IMR-90 (cell line): Measurements from ENCODE around the gene SLC46A3. TPM values are rescaled to one million over a fixed set of nuclear protein-coding genes. Genes with fewer than 3 reads are reported as not detected.

Source experiments
- ATAC-seq: fragments of 200-7000 bp; cut with Tn5 transposase; 2 replicates; pipeline ENCODE4 v1.9.1; 2020; ENCODE audit warnings: low read depth, mild to moderate bottlenecking, moderate library complexity
- BruUV-seq: library from RNA; stranded (reverse); fragments of 400-500 nt; replicated peaks from 2 replicates; lab custom pipeline; 2021; lab: Mats Ljungman, UMichigan
- CTCF ChIA-PET: fragments of 300-600 bp; formaldehyde crosslinking; extraction: SDS; loops from one replicate; lab custom pipeline; 2021; ENCODE audit warnings: antibody characterized with exemption; lab: Yijun Ruan, JAX
- POLR2A ChIA-PET: fragments of 300-600 bp; sonication (Branson Sonifier 250); formaldehyde crosslinking; loops from one replicate; lab custom pipeline; 2022; ENCODE audit warnings: antibody characterized with exemption; ENCODE audit not compliant: unreplicated experiment; lab: Charles Lee
- DNase-seq: peaks from one replicate; pipeline ENCODE4 v3.0.0; 2013
- H2AFZ ChIP-seq: replicated peaks from 2 replicates; pipeline ENCODE3; 2013; ENCODE audit warnings: low read length, mild to moderate bottlenecking; ENCODE audit not compliant: poor library complexity
- H2AK5ac ChIP-seq: 2 replicates; pipeline ENCODE4 v1.6.1; 2013; ENCODE audit warnings: low read depth, low read length, inconsistent platforms
- H2AK9ac ChIP-seq: replicated peaks from 2 replicates; pipeline ENCODE3; 2013; ENCODE audit warnings: mild to moderate bottlenecking, low read depth, low read length, moderate library complexity; ENCODE audit not compliant: poor library complexity
- H2BK120ac ChIP-seq: 2 replicates; pipeline ENCODE4 v1.6.1; 2013; ENCODE audit warnings: low read depth, low read length, inconsistent platforms
- H2BK15ac ChIP-seq: 3 replicates; pipeline ENCODE4 v1.6.1; 2013; ENCODE audit warnings: low read depth, low read length, inconsistent platforms
- H2BK20ac ChIP-seq: 2 replicates; pipeline ENCODE4 v1.6.1; 2013; ENCODE audit warnings: low read depth, mild to moderate bottlenecking, inconsistent platforms, low read length, moderate library complexity
- H2BK5ac ChIP-seq: 2 replicates; pipeline ENCODE4 v1.6.1; 2013; ENCODE audit warnings: mild to moderate bottlenecking, low read depth, low read length, inconsistent platforms; ENCODE audit not compliant: poor library complexity, severe bottlenecking
- H3K14ac ChIP-seq: replicated peaks from 2 replicates; pipeline ENCODE4 v1.6.1; 2013; ENCODE audit warnings: low read depth, low read length, inconsistent platforms
- H3K18ac ChIP-seq: 2 replicates; pipeline ENCODE4 v1.6.1; 2013; ENCODE audit warnings: low read depth, low read length, control low read depth
- H3K23ac ChIP-seq: 2 replicates; pipeline ENCODE4 v1.6.1; 2013; ENCODE audit warnings: low read depth, low read length, inconsistent platforms
- H3K27ac ChIP-seq: 2 replicates; pipeline ENCODE4 v1.5.1; 2013; ENCODE audit warnings: mild to moderate bottlenecking, control low read depth, low read length; ENCODE audit not compliant: insufficient read depth
- H3K27me3 ChIP-seq: 2 replicates; pipeline ENCODE4 v1.6.1; 2013; ENCODE audit warnings: low read length; ENCODE audit not compliant: control insufficient read depth, insufficient read depth
- H3K36me3 ChIP-seq: 2 replicates; pipeline ENCODE4 v1.6.1; 2013; ENCODE audit warnings: low read length, mixed read lengths; ENCODE audit not compliant: control insufficient read depth, insufficient read depth
- H3K4ac ChIP-seq: 2 replicates; pipeline ENCODE4 v1.6.1; 2013; ENCODE audit warnings: low read depth, low read length, inconsistent platforms
- H3K4me1 ChIP-seq: 2 replicates; pipeline ENCODE4 v1.6.1; 2013; ENCODE audit warnings: low read length, mixed read lengths; ENCODE audit not compliant: control insufficient read depth, insufficient read depth
- H3K4me2 ChIP-seq: 2 replicates; pipeline ENCODE4 v1.6.1; 2013; ENCODE audit warnings: low read depth, mild to moderate bottlenecking, control low read depth, low read length, moderate library complexity
- H3K4me3 ChIP-seq: 2 replicates; pipeline ENCODE4 v1.5.1; 2013; ENCODE audit warnings: low read depth, mild to moderate bottlenecking, control low read depth, low read length, moderate library complexity; ENCODE audit not compliant: insufficient read depth
- H3K56ac ChIP-seq: 2 replicates; pipeline ENCODE4 v1.6.1; 2013; ENCODE audit warnings: low read length, inconsistent platforms; ENCODE audit not compliant: insufficient read depth; ENCODE audit errors: extremely low read depth
- H3K79me1 ChIP-seq, 2 experiments: 2 replicates each; pipeline ENCODE4 v1.6.1; 2013; ENCODE audit warnings: low read length in 2 of 2, inconsistent platforms in 1 of 2, low read depth in 1 of 2
- H3K9ac ChIP-seq: 2 replicates; pipeline ENCODE4 v1.6.1; 2013; ENCODE audit warnings: low read depth, low read length, control low read depth
- H3K9me1 ChIP-seq: 2 replicates; pipeline ENCODE4 v1.6.1; 2013; ENCODE audit warnings: low read length, inconsistent platforms; ENCODE audit not compliant: insufficient read depth
- H3K9me3 ChIP-seq: 2 replicates; pipeline ENCODE4 v1.6.1; 2013; ENCODE audit warnings: low read length; ENCODE audit not compliant: control insufficient read depth, insufficient read depth
- H4K20me1 ChIP-seq: 2 replicates; pipeline ENCODE4 v1.6.1; 2013; ENCODE audit warnings: low read length, inconsistent platforms; ENCODE audit not compliant: insufficient read depth
- H4K5ac ChIP-seq: 2 replicates; pipeline ENCODE4 v1.6.1; 2013; ENCODE audit warnings: mild to moderate bottlenecking, low read depth, low read length, control low read depth
- H4K8ac ChIP-seq, 2 experiments: 2 replicates each; pipeline ENCODE4 v1.6.1; 2013; ENCODE audit warnings: low read depth in 2 of 2, low read length in 2 of 2, control low read depth in 1 of 2, inconsistent platforms in 1 of 2
- H4K91ac ChIP-seq: 2 replicates; pipeline ENCODE4 v1.6.1; 2013; ENCODE audit warnings: low read depth, low read length, inconsistent platforms; ENCODE audit not compliant: insufficient read depth
- BHLHE40 ChIP-seq: fragments of 150-350 bp; IDR thresholded peaks from 2 replicates; pipeline ENCODE4 v1.6.1; 2016; ENCODE audit warnings: mild to moderate bottlenecking, low read depth, low read length
- CEBPB ChIP-seq: IDR thresholded peaks from 2 replicates; pipeline ENCODE4 v1.6.1; 2012; ENCODE audit warnings: low read depth, low read length, improper control_type of control experiment
- NFE2L2 ChIP-seq: fragments of 150-350 bp; IDR thresholded peaks from 2 replicates; pipeline ENCODE4 v1.6.1; 2016; ENCODE audit warnings: low read depth, mild to moderate bottlenecking, low read length
- RAD21 ChIP-seq: IDR thresholded peaks from 2 replicates; pipeline ENCODE4 v1.6.1; 2012; ENCODE audit warnings: low read length, improper control_type of control experiment
- RFX5 ChIP-seq: IDR thresholded peaks from 2 replicates; pipeline ENCODE4 v1.8.0; 2012; ENCODE audit warnings: low read depth, mild to moderate bottlenecking, low read length, moderate library complexity
- WGBS, 2 experiments: methylation state at CpG; one replicate each; pipeline versions ENCODE4 v1.1.5 to v1.1.7; 2013; ENCODE audit warnings: missing lambda C conversion rate in 2 of 2; ENCODE audit not compliant: insufficient read length in 1 of 2; ENCODE audit errors: extremely low coverage in 2 of 2; 5-methylcytosine and 5-hydroxymethylcytosine counted together
- dilution Hi-C: fragments of 300-500 bp; cut with HindIII; formaldehyde crosslinking; loops from one replicate; pipeline ENCODE4 v1.14.3; 2018; ENCODE audit warnings: low sequenced_read_pairs; ENCODE audit not compliant: unreplicated experiment
- in situ Hi-C: fragments of 300-500 bp; cut with MboI; formaldehyde crosslinking; loops from 3 replicates; pipeline ENCODE4 v1.14.3; 2019; ENCODE audit warnings: low sequenced_read_pairs, inconsistent platforms, mixed read lengths
- intact Hi-C: fragments of 100-400 bp; cut with micrococcal nuclease; formaldehyde crosslinking; loops from 2 replicates; pipeline ENCODE4 v1.10.0; 2022
- polyA plus RNA-seq, 3 experiments: library from polyadenylated mRNA; depleted of rRNA; stranded (reverse); fragments of >200 nt; gene quantifications; 2 replicates each; pipeline ENCODE4 v1.2.3, GENCODE V29; 2012; ENCODE audit warnings: low replicate concordance in 1 of 3
- total RNA-seq: library from RNA; depleted of rRNA; stranded (reverse); fragments of >200 nt; gene quantifications from 2 replicates; pipeline ENCODE4 v1.2.3, GENCODE V29; 2012

Gene SLC46A3
- total and polyA plus RNA-seq, 2 of the 4 experiments (the other 2 are of a cell fraction): 0.54 to 0.89 TPM

- H3K18ac ChIP-seq: no peak overlapping the region
- peaks cover 18% of the 10 kb centered on the region; the same call in 1 of the 2 replicates for H4K20me1 ChIP-seq
- peak; percentile 75 for DNase-seq
- in situ Hi-C loops: no loop called here
- H3K9me1 ChIP-seq: peaks cover 5% of the 10 kb centered on the region; the same call in 1 of the 2 replicates
- H3K4ac ChIP-seq: peak overlapping the region; percentile 90
- H2AFZ ChIP-seq: peak overlapping the region; percentile 96
- H3K4me1 ChIP-seq: peaks cover 8% of the 10 kb centered on the region
- peak overlapping the region; percentile 87 for H3K4me2 ChIP-seq
- H3K27me3 ChIP-seq: no peaks in the 10 kb centered on the region
- H3K9me3 ChIP-seq: no peaks in the 10 kb centered on the region
- no CpG with 5 or more reads among the region's 4 CpGs for WGBS, 2 experiments
- peaks cover 14% of the 10 kb centered on the region for H3K36me3 ChIP-seq
- H2AK9ac ChIP-seq: peak overlapping the region; percentile 98
- H4K91ac ChIP-seq: peak overlapping the region; percentile 75; the same call in 1 of the 2 replicates
- peak overlapping the region; percentile 93 for H3K4me3 ChIP-seq
- dilution Hi-C loops: no loop called here
- POLR2A ChIA-PET: no interaction called here
- peak overlapping the region; percentile 91 for H3K14ac ChIP-seq
- H2BK15ac ChIP-seq: no peak overlapping the region
- peak overlapping the region; percentile 19 for H4K5ac ChIP-seq
- intact Hi-C loops: loop anchor here (2.0 to 10.0 kb wide), 6 partner anchors 127 to 615 kb away; partner anchors contain the start of gene PAN3
- peak overlapping the region; percentile 91 for H2BK5ac ChIP-seq
- H2BK120ac ChIP-seq: peak overlapping the region; percentile 64; the same call in 1 of the 2 replicates
- no peak overlapping the region for H2BK20ac ChIP-seq
- peak overlapping the region; percentile 89 for H3K27ac ChIP-seq
- H4K8ac ChIP-seq: peak overlapping the region; percentile 92
- CTCF ChIA-PET: interaction anchor here (1.0 kb wide), 1 partner anchor 268 kb away, joined by 3 read pairs; no protein-coding TSS in a partner anchor
- BruUV-seq: no TSS peak
- TF ChIP-seq CEBPB: peak; percentile 43; the same call in 1 of the 2 replicates
- TF ChIP-seq RFX5: no peak
- TF ChIP-seq BHLHE40: no peak
- TF ChIP-seq NFE2L2: peak; percentile 11; the same call in 1 of the 2 replicates
- TF ChIP-seq RAD21: 0 out of 2 replicates have a peak, but pooled peaks have one; percentile 1
- peaks cover 15 to 53% of the 10 kb centered on the region in 2 experiments for H3K79me1 ChIP-seq
- peak; percentile 15 for ATAC-seq
- peak overlapping the region; percentile 87; the same call in 1 of the 2 replicates for H2AK5ac ChIP-seq
- H3K9ac ChIP-seq: peak overlapping the region; percentile 93
- H3K56ac ChIP-seq: peak overlapping the region; percentile 59
- peak overlapping the region; percentile 84; the same call in 1 of the 2 replicates for H3K23ac ChIP-seq
These were observed 59.2 kb downstream of the SLC46A3 start for GRCh38 chr13:28659621-28659970.
